Stimulated activated CD4-positive, alpha-beta T cell treated with anti-CD3 and anti-CD28 coated beads, TNF-alpha, amount 100 ng/mL, for 1 hour (primary cell): ENCODE results near the gene SND1.

ENCODE experiments used
- DNase-seq, 3 donors: peaks; one replicate each; pipeline ENCODE4 v3.0.0-alpha.2; 2020; ENCODE audit warnings: low read depth in 3 of 3, low spot score in 1 of 3

The SND1 gene

GRCh38 chr7:127651556-127652332 lies at the start of gene SND1:
SND1 (plus strand) TSS chr7:127652194; CDS start chr7:127652374, 180 bp downstream.
- DNase-seq: peak; percentile 92 to 95 (median 94)

GRCh38 chr7:127608446-127608845 lies 43.5 kb upstream of the SND1 start:
- no peak for DNase-seq

GRCh38 chr7:127609297-127609696 lies 42.7 kb upstream of the SND1 start:
- no peak for DNase-seq

- DNase-seq: no peak
Measured at GRCh38 chr7:127612263-127612662, 39.7 kb upstream of the SND1 start.

GRCh38 chr7:127616724-127617123 lies 35.3 kb upstream of the SND1 start:
- no peak for DNase-seq

- no peak for DNase-seq
Measured at GRCh38 chr7:127618042-127618441, 34.0 kb upstream of the SND1 start, which contains the start of gene PAX4. PAX4 (minus strand) TSS chr7:127618142; CDS start chr7:127615928, 2,214 bp downstream.

- DNase-seq: no peak
Measured at GRCh38 chr7:127618775-127619174, 33.2 kb upstream of the SND1 start.

GRCh38 chr7:127619681-127620405 lies 32.2 kb upstream of the SND1 start:
- no peak for DNase-seq

- no peak for DNase-seq
Measured at GRCh38 chr7:127620406-127621233, 31.4 kb upstream of the SND1 start.

- no peak for DNase-seq
Measured at GRCh38 chr7:127625331-127625730, 26.7 kb upstream of the SND1 start.

GRCh38 chr7:127628445-127628844 lies 23.5 kb upstream of the SND1 start:
- no peak for DNase-seq

GRCh38 chr7:127629268-127629854 lies 22.6 kb upstream of the SND1 start:
- no peak for DNase-seq

- no peak for DNase-seq
Measured at GRCh38 chr7:127632276-127632910, 19.6 kb upstream of the SND1 start.

GRCh38 chr7:127635659-127636285 lies 16.2 kb upstream of the SND1 start:
- no peak for DNase-seq

GRCh38 chr7:127638197-127638596 lies 13.8 kb upstream of the SND1 start:
- DNase-seq: no peak

GRCh38 chr7:127644484-127644883 lies 7.5 kb upstream of the SND1 start:
- no peak for DNase-seq

- DNase-seq: no peak
Measured at GRCh38 chr7:127647636-127648035, 4.4 kb upstream of the SND1 start.

GRCh38 chr7:127648986-127649385 lies 3.0 kb upstream of the SND1 start:
- no peak for DNase-seq

- DNase-seq: peak in 1 of 3 donors; percentile 2
Measured at GRCh38 chr7:127650847-127651555, 993 bp upstream of the SND1 start.
